Urothelium cell line (cell line): ENCODE results near the gene CMTM1.

Experiments used
- DNase-seq: peaks from one replicate; pipeline ENCODE4 v3.0.0; 2011; ENCODE audit warnings: low spot score, mixed read lengths
- FAIRE-seq: peaks from 2 replicates; lab custom pipeline; 2011; peaks lifted over from hg19 to GRCh38; lab: Jason Lieb, UNC

CMTM1 gene

GRCh38 chr16:66566051-66566901 lies at the start of gene CMTM1:
TSS of gene CMTM1 (plus strand) at chr16:66566439. CDS start at chr16:66566514, 75 bp downstream.
- FAIRE-seq (no peak), DNase-seq (no peak)

- no peak for DNase-seq
- no peak for FAIRE-seq
These were observed 49.8 kb upstream of the CMTM1 start for GRCh38 chr16:66516509-66516807.

- peak; percentile 53 for FAIRE-seq
- peak; percentile 95 for DNase-seq
These were observed 49.2 kb upstream of the CMTM1 start for GRCh38 chr16:66516808-66517585.

GRCh38 chr16:66517586-66518263 lies 48.5 kb upstream of the CMTM1 start:
- no peak for DNase-seq
- no peak for FAIRE-seq

GRCh38 chr16:66519482-66520373 lies 46.5 kb upstream of the CMTM1 start:
- FAIRE-seq = no peak
- no peak for DNase-seq

GRCh38 chr16:66520406-66521170 lies 45.7 kb upstream of the CMTM1 start:
- no peak for DNase-seq
- no peak for FAIRE-seq

GRCh38 chr16:66521252-66521713 lies 45.0 kb upstream of the CMTM1 start:
- FAIRE-seq = no peak
- no peak for DNase-seq

GRCh38 chr16:66521951-66522771 lies 44.1 kb upstream of the CMTM1 start:
- FAIRE-seq (no peak), DNase-seq (peak; percentile 87)

- FAIRE-seq (no peak), DNase-seq (no peak)
These were observed 43.2 kb upstream of the CMTM1 start for GRCh38 chr16:66522816-66523590.

- DNase-seq (no peak), FAIRE-seq (no peak)
These were observed 42.3 kb upstream of the CMTM1 start for GRCh38 chr16:66523861-66524354.

GRCh38 chr16:66524601-66525164 lies 41.6 kb upstream of the CMTM1 start:
- FAIRE-seq (no peak), DNase-seq (no peak)

GRCh38 chr16:66525396-66526180 lies 40.7 kb upstream of the CMTM1 start:
- no peak for DNase-seq
- no peak for FAIRE-seq

- FAIRE-seq = no peak
- DNase-seq = no peak
These were observed 37.9 kb upstream of the CMTM1 start for GRCh38 chr16:66528294-66528693.

GRCh38 chr16:66529475-66529874 lies 36.8 kb upstream of the CMTM1 start:
- DNase-seq = no peak
- FAIRE-seq = no peak

- no peak for DNase-seq
- FAIRE-seq = no peak
These were observed 31.9 kb upstream of the CMTM1 start for GRCh38 chr16:66534376-66534799.

GRCh38 chr16:66536525-66536924 lies 29.7 kb upstream of the CMTM1 start:
- FAIRE-seq (no peak), DNase-seq (no peak)

- DNase-seq = no peak
- FAIRE-seq = no peak
These were observed 29.0 kb upstream of the CMTM1 start for GRCh38 chr16:66537236-66537635.
